ENCODE data around the gene MAN2A2. TPM values are rescaled to one million over a fixed set of nuclear protein-coding genes. Genes with fewer than 3 reads are reported as not detected.
A peak's percentile ranks its signal among the peaks of the same experiment; 100 is the strongest.
"Not testable (repeated sequence)": the region's sequence is repeated elsewhere in the genome, so short reads cannot be mapped to it uniquely, and the experiment has no call there.

Gene MAN2A2
- total RNA-seq, 5 donors from 2014 or later (not counting 1 experiment from before 2014, with no cell fraction given) = 119 to 158 (median 142) TPM

DNA sequence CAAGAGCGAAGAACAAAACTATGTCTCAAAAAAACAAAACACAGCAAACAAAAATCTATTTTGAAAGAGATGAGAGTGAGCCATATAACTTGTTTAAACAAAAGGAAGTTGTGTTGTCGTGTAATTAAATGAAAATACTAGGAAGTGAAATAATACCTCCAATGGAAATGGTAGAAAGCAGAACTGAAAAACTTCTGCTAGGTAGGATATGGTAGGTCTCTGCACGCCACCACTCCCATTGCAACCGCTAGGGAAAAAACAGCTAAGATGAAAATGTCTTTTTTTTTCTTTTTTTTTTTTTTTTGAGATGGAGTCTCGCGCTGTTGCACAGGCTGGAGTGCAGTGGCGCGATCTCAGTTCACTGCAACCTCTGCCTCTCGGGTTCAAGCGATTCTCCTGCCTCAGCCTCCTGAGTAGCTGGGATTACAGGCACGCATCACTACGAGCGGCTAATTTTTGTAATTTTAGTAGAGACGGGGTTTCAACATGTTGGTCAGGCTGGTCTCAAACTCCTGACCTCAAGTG is 5.9 kb upstream of the MAN2A2 start:
- H3K36me3 ChIP-seq (ENCODE audit: control insufficient read depth in 2 of 2, extremely low read depth in 1 of 2, insufficient read depth in 1 of 2, low read length in 1 of 2); H3K9me3 ChIP-seq; CTCF ChIA-PET; H3K36me3 Mint-ChIP-seq; H3K27me3 Mint-ChIP-seq; H3K27ac ChIP-seq (ENCODE audit: low read length); H3K27ac Mint-ChIP-seq; H3K4me3 Mint-ChIP-seq; DNase-seq; H3K9me3 Mint-ChIP-seq; ATAC-seq (replicated peaks in 1 of 4); H3K27me3 ChIP-seq (replicated peaks in 1 of 2; ENCODE audit: control insufficient read depth in 2 of 2, extremely low read depth in 1 of 2, insufficient read depth in 2 of 2, low read length in 1 of 2); POLR2A ChIA-PET; H3K4me1 ChIP-seq (ENCODE audit: control insufficient read depth in 1 of 2, extremely low read depth in 1 of 2, insufficient read depth in 2 of 2, low read length in 2 of 2); H3K4me3 ChIP-seq (ENCODE audit: control insufficient read depth in 1 of 2, extremely low read depth in 1 of 2, low read length in 1 of 2): not testable (repeated sequence)
- H3K4me1 Mint-ChIP-seq = peaks cover 11 to 12% (median 12%) of the 10 kb centered on the region in 3 donors
- 93% methylated on average over 4 of the region's 14 CpGs for WGBS (ENCODE audit: insufficient coverage)

DNA sequence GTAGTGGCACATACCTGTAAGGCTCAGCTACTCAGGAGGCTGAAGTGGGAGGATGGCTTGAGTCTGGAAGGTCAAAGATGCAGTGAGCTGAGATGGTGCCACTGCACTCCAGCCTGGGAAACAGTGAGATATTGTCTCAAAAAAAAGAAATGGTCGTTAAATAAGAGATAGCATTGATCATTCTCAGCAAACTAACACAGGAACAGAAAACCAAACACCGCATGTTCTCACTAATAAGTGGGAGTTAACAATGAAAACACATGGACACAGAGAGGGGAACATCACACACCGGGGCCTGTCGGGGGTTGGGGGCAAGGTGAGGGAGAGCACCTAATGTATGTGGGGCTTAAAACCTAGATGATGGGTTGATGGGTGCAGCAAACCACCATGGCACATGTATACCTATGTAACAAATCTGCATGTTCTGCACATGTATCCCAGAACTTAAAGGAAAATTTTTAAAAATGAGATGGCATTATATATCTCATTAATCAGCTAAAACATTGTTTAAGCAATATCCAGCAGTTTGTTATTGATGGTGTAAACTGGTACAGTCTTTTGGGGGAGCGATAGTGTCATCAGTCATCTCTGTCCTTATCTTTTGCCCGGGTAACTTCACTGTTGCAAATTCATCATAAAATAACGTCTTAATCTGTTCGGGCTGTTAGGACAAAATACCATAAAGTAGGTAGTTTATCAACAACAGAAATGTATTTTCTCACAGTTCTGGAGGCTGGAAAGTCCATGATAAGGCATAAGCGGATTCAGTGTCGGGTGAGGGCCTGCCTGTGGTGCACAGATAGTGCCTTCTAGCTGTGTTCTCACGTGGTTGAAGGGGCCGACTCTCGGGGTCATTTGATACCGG is 1.7 kb upstream of the MAN2A2 start:
- Histone ChIP-seq H3K27me3 (replicated peaks in 1 of 2; ENCODE audit: control insufficient read depth in 2 of 2, extremely low read depth in 1 of 2, insufficient read depth in 2 of 2, low read length in 1 of 2) (no peaks in the 10 kb centered on the region), H3K4me1 (ENCODE audit: control insufficient read depth in 1 of 2, extremely low read depth in 1 of 2, insufficient read depth in 2 of 2, low read length in 2 of 2) (peaks cover 3 to 19% of the 10 kb centered on the region in 2 experiments), H3K27ac (ENCODE audit: low read length) (peak overlapping the region; percentile 77), H3K36me3 (ENCODE audit: control insufficient read depth in 2 of 2, extremely low read depth in 1 of 2, insufficient read depth in 1 of 2, low read length in 1 of 2) (peaks cover 10 to 15% of the 10 kb centered on the region in 2 donors), H3K9me3 (no peaks in the 10 kb centered on the region), H3K4me3 (ENCODE audit: control insufficient read depth in 1 of 2, extremely low read depth in 1 of 2, low read length in 1 of 2) (no peak overlapping the region)
- peak overlapping the region; percentile 82 to 88 (median 82) for H3K4me3 Mint-ChIP-seq
- H3K27ac Mint-ChIP-seq = peak overlapping the region; percentile 90
- no peaks in the 10 kb centered on the region for H3K9me3 Mint-ChIP-seq
- DNase-seq (no peak), ATAC-seq (replicated peaks in 1 of 4) (no peak)
- ChIA-PET POLR2A (interaction anchor here in 1 of 2 donors (0.5 kb wide), 1 partner anchor 71 kb away, joined by 6 read pairs; no protein-coding TSS in a partner anchor), CTCF (interaction anchor here (0.7 to 4.7 kb wide), 8 partner anchors 16 to 371 kb away, joined by 3 to 78 read pairs (median 3); partner anchors contain the start of genes HDDC3 (in 1 of the 2) and UNC45A (in 1 of the 2))
- peaks cover 14% of the 10 kb centered on the region for H3K36me3 Mint-ChIP-seq
- no peaks in the 10 kb centered on the region for H3K27me3 Mint-ChIP-seq
- peaks cover 24 to 27% (median 27%) of the 10 kb centered on the region in 3 donors for H3K4me1 Mint-ChIP-seq
- 82% methylated on average over 2 of the region's 14 CpGs for WGBS (ENCODE audit: insufficient coverage)

DNA sequence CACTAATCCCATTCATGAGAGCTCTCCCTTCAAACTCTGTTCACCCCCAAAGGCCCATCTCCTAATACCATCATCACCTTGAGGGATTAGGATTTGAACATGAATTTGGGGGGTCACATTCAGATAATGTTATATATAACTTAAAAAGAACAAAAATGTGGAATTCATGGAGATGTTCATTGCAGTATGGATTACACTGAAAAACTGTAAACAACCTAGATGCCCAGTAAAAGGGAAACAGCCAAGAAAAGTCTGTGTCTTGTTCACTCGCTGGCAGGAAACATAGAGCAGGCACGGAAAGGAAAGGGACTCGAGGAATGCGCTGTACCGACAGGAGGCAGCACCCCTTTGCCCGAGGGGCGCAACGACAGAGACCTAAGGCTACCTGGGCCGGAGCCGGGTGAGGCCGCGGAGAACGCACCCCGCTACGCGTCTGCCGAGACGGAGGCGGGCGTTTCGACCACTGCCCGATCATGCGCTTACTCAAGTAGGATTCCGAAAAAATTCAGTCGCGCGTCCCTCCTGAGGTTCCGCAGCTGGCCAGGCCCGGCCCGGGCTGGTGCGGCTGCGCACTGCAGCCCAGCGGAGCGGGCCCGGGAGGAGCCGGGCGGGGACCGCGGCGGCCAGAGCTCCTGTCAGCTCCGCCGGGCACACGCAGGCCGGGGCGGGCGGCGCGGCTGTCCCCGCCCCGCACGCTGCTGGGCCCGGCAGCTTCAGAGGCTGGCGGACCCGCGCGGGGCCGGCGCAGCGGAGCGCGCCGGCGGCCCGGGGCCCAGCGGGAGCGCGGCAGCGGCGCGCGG is 862 bp upstream of the MAN2A2 start:
- peaks cover 24 to 27% (median 27%) of the 10 kb centered on the region in 3 donors for H3K4me1 Mint-ChIP-seq
- Histone ChIP-seq H3K4me3 (ENCODE audit: control insufficient read depth in 1 of 2, extremely low read depth in 1 of 2, low read length in 1 of 2) (peak overlapping the region; percentile 78 to 86), H3K4me1 (ENCODE audit: control insufficient read depth in 1 of 2, extremely low read depth in 1 of 2, insufficient read depth in 2 of 2, low read length in 2 of 2) (peaks cover 3 to 19% of the 10 kb centered on the region in 2 experiments), H3K27me3 (replicated peaks in 1 of 2; ENCODE audit: control insufficient read depth in 2 of 2, extremely low read depth in 1 of 2, insufficient read depth in 2 of 2, low read length in 1 of 2) (no peaks in the 10 kb centered on the region), H3K27ac (ENCODE audit: low read length) (peak overlapping the region; percentile 77), H3K9me3 (no peaks in the 10 kb centered on the region), H3K36me3 (ENCODE audit: control insufficient read depth in 2 of 2, extremely low read depth in 1 of 2, insufficient read depth in 1 of 2, low read length in 1 of 2) (peaks cover 14 to 24% of the 10 kb centered on the region in 2 donors)
- ATAC-seq (replicated peaks in 1 of 4) (peak; percentile 77 to 80 (median 77)), DNase-seq (peak; percentile 31 to 83 (median 56))
- POLR2A ChIA-PET = interaction anchor here (0.5 to 0.8 kb wide), 4 partner anchors 32 to 669 kb away, joined by 3 to 6 read pairs (median 4); partner anchors contain the start of genes CIB1 (in 1 of the 2) and GDPGP1 (in 1 of the 2)
- H3K36me3 Mint-ChIP-seq = peaks cover 21% of the 10 kb centered on the region
- H3K4me3 Mint-ChIP-seq = peak overlapping the region; percentile 82 to 88 (median 82)
- H3K27me3 Mint-ChIP-seq = no peaks in the 10 kb centered on the region
- peak overlapping the region; percentile 90 for H3K27ac Mint-ChIP-seq
- H3K9me3 Mint-ChIP-seq = no peaks in the 10 kb centered on the region
- WGBS (ENCODE audit: insufficient coverage) = under 1% methylated on average over 71 of the region's 71 CpGs
- CTCF ChIA-PET = interaction anchor here (0.5 to 4.7 kb wide), 11 partner anchors 16 to 836 kb away, joined by 3 to 78 read pairs (median 3); partner anchors contain the start of genes HDDC3 (in 1 of the 2) and UNC45A (in 1 of the 2)

DNA sequence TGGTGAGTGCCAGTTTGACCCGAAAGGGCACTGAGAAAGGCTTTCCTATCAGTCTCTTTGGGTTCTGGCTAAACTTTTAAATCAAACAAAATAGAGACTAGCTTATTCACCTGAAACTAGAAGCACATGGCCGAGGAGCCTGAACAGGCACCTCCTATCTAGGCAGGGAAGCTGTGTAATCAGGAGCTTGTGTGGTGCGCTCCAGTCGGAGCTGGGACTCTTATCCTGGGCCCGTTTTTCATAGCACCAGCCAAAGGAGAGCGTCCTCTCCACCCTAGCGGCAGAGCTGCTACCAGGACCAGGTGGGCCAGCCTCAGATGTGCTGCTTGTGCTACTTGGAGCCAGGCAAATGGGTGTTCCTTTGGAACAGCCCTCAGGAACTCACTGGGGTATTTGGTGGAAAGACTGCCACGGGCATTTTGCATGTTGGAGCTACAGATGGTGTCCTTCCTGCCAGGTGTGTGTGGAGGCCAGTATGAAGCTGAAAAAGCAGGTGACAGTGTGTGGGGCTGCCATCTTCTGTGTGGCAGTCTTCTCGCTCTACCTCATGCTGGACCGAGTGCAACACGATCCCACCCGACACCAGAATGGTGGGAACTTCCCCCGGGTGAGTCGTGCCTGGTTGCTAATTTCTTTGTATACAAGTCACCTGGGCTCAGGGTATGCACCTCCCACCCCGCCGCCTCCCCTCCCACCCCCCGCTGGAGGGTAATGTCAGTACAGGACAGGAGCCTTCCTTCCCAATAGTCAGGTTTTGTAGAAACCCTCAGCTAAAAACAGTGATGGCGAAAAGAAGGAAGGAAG is 833 bp downstream of the MAN2A2 start:
- H3K9me3 ChIP-seq = no peaks in the 10 kb centered on the region
- POLR2A ChIA-PET = interaction anchor here (0.5 to 1.0 kb wide), 7 partner anchors 18 to 870 kb away, joined by 3 to 10 read pairs (median 4); partner anchors contain the start of gene RCCD1 (in 1 of the 2)
- H3K27ac ChIP-seq (ENCODE audit: low read length) = peak overlapping the region; percentile 84
- H3K27ac Mint-ChIP-seq = peak overlapping the region; percentile 76 to 85
- WGBS (ENCODE audit: insufficient coverage) = 71% methylated on average over 5 of the region's 18 CpGs
- H3K4me1 ChIP-seq (ENCODE audit: control insufficient read depth in 1 of 2, extremely low read depth in 1 of 2, insufficient read depth in 2 of 2, low read length in 2 of 2) = peaks cover 3 to 19% of the 10 kb centered on the region in 2 experiments
- no peaks in the 10 kb centered on the region for H3K27me3 ChIP-seq (replicated peaks in 1 of 2; ENCODE audit: control insufficient read depth in 2 of 2, extremely low read depth in 1 of 2, insufficient read depth in 2 of 2, low read length in 1 of 2)
- DNase-seq = no peak
- H3K4me3 Mint-ChIP-seq = peak overlapping the region; percentile 79 to 87 (median 79)
- peak overlapping the region; percentile 77 to 80 for H3K4me3 ChIP-seq (ENCODE audit: control insufficient read depth in 1 of 2, extremely low read depth in 1 of 2, low read length in 1 of 2)
- ATAC-seq (replicated peaks in 1 of 4) = no peak
- CTCF ChIA-PET = interaction anchor here (0.6 to 4.7 kb wide), 6 partner anchors 25 to 423 kb away, joined by 3 to 78 read pairs (median 5); partner anchors contain the start of genes HDDC3 (in 2 of the 2) and UNC45A (in 1 of the 2)
- no peaks in the 10 kb centered on the region for H3K27me3 Mint-ChIP-seq
- peaks cover 29% of the 10 kb centered on the region for H3K36me3 Mint-ChIP-seq
- peaks cover 18 to 36% of the 10 kb centered on the region in 2 donors for H3K36me3 ChIP-seq (ENCODE audit: control insufficient read depth in 2 of 2, extremely low read depth in 1 of 2, insufficient read depth in 1 of 2, low read length in 1 of 2)
- H3K4me1 Mint-ChIP-seq = peaks cover 24 to 27% (median 27%) of the 10 kb centered on the region in 3 donors
- no peaks in the 10 kb centered on the region for H3K9me3 Mint-ChIP-seq

DNA sequence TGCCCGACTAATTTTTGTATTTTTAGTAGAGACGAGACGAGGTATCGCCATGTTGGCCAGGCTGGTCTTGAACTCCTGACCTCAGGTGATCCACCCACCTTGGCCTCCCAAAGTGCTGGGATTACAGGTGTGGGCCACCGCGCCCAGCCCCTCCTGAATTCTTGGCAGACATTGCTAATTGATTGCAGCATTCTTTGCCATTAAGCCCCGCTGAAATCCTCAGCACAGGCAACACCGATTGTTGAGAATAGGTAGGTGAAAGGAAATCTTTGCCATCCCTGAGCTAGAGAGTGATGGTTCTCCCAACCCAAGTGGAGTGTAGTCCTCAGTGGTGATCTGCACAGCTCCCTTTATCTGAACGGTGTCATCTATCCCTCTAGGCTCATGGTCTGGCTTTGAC is 1.6 kb downstream of the MAN2A2 start:
- H3K4me3 Mint-ChIP-seq = peak overlapping the region in 1 of 3 donors; percentile 9
- H3K27ac Mint-ChIP-seq = no peak overlapping the region

More for the DNA sequence above, 1.6 kb downstream of the MAN2A2 start:
- Mint-ChIP-seq H3K36me3 (peaks cover 29% of the 10 kb centered on the region), H3K9me3 (no peaks in the 10 kb centered on the region), H3K4me1 (peaks cover 24 to 27% (median 27%) of the 10 kb centered on the region in 3 donors), H3K27me3 (no peaks in the 10 kb centered on the region)
- ATAC-seq (replicated peaks in 1 of 4) (no peak), DNase-seq (no peak)
- H3K9me3 ChIP-seq = no peaks in the 10 kb centered on the region
- WGBS (ENCODE audit: insufficient coverage) = 97% methylated on average over 6 of the region's 9 CpGs
- no peaks in the 10 kb centered on the region for H3K27me3 ChIP-seq (replicated peaks in 1 of 2; ENCODE audit: control insufficient read depth in 2 of 2, extremely low read depth in 1 of 2, insufficient read depth in 2 of 2, low read length in 1 of 2)
- H3K36me3 ChIP-seq (ENCODE audit: control insufficient read depth in 2 of 2, extremely low read depth in 1 of 2, insufficient read depth in 1 of 2, low read length in 1 of 2) = peaks cover 22 to 44% of the 10 kb centered on the region in 2 donors
- CTCF ChIA-PET = interaction anchor here (0.5 to 4.7 kb wide), 3 partner anchors 11 to 28 kb away, joined by 3 to 78 read pairs (median 7); partner anchors contain the start of genes HDDC3 (in 2 of the 2) and UNC45A (in 1 of the 2)
- H3K4me3 ChIP-seq (ENCODE audit: control insufficient read depth in 1 of 2, extremely low read depth in 1 of 2, low read length in 1 of 2) = no peak overlapping the region
- POLR2A ChIA-PET = interaction anchor here in 1 of 2 donors (0.5 kb wide), 2 partner anchors 31 to 40 kb away, joined by 4 read pairs; no protein-coding TSS in a partner anchor
- no peak overlapping the region for H3K27ac ChIP-seq (ENCODE audit: low read length)
- peaks cover 3 to 19% of the 10 kb centered on the region in 2 experiments for H3K4me1 ChIP-seq (ENCODE audit: control insufficient read depth in 1 of 2, extremely low read depth in 1 of 2, insufficient read depth in 2 of 2, low read length in 2 of 2)

All from T-cell (primary cell).